Fibroblast of skin of back (primary cell): ENCODE data around the gene PTPN18.
A peak's percentile ranks its signal among the peaks of the same experiment; 100 is the strongest.

Experiments
- DNase-seq: peaks from one replicate; pipeline ENCODE4 v3.0.0-alpha.2; 2013

The PTPN18 gene

DNA sequence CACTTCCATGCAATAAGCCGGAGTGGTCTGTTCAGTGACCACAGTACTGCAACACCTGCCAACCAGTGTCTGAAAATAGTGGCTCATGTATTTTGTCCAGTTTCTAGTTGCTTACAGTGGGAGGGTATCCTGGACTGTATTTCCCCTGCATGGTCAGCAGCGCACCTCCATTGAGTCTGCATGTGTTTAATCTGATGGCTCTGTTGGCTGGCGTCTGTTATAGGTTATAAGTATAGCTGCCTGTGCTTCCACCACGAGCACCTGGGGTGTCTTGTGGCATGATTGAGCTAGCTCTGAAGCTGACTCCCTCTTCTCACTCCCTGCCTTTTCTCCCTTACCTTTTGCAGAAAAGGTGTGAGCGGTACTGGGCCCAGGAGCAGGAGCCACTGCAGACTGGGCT lies 12.9 kb downstream of the PTPN18 start:
- DNase-seq: no peak

GRCh38 chr2:130369311-130369964 lies 13.6 kb downstream of the PTPN18 start:
- no peak for DNase-seq

DNA sequence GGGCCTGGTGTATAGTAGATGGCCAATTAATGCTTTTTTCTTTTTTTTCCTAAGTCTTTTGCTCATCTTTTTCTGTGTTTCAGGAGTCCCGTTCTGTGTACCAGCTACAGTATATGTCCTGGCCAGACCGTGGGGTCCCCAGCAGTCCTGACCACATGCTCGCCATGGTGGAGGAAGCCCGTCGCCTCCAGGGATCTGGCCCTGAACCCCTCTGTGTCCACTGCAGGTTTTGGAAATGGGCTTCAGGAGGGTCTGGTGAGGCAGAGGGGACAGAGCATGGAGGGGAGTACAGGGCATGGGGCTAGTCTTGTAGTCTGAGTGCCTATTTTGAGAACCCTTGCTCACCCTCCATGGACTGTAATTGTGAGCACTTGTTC lies 14.1 kb downstream of the PTPN18 start:
- DNase-seq: no peak

DNA sequence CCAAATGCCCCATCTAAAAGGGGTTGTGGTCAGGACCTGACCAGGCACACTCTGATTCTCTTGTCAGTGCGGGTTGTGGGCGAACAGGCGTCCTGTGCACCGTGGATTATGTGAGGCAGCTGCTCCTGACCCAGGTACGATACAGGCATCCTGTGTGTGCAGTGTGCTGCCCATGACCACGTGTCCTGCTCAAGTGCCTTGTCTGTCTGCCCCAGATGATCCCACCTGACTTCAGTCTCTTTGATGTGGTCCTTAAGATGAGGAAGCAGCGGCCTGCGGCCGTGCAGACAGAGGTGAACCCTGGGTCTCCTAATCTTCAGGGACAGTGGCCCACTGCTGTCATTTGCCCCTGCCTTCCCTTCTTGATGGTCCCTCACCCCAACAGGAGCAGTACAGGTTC lies 14.6 kb downstream of the PTPN18 start:
- no peak for DNase-seq

- peak; percentile 61 for DNase-seq
Measured at GRCh38 chr2:130371723-130372054, 15.8 kb downstream of the PTPN18 start.

DNA sequence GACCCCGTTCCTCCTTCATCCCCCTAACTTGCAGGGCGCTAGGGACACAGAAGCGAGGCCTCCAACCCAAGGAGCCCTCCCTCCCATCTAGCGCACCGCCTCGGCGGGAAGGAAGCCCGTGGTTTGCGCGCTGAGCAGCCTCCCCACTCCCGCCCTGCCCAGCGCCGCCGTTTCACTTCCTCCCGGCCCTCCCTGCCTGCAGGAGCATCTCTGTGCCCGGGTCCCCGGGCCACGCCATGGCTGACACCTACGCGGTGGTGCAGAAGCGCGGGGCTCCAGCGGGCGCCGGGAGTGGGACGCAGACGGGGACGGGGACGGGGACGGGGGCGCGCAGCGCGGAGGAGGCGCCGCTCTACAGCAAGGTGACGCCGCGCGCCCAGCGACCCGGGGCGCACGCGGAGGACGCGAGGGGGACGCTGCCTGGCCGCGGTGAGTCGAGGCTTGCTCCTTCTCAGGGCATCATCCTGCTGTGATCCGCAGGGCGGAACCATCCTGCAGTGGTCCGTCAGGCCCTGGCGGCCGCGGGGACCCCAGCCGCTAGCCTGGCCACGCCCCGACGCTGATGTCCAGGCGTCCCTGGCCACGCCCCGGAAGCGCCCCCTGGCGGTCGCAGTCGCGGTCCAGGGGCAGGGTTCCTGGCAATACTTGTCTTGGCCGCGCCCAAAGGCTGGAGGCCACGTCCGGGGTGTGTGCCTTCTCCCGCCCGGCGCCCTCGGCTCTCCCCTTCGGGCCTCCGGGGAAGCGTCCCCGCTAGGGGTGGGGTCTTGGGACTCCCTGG lies 16.4 kb downstream of the PTPN18 start:
- DNase-seq: peak; percentile 86

DNA sequence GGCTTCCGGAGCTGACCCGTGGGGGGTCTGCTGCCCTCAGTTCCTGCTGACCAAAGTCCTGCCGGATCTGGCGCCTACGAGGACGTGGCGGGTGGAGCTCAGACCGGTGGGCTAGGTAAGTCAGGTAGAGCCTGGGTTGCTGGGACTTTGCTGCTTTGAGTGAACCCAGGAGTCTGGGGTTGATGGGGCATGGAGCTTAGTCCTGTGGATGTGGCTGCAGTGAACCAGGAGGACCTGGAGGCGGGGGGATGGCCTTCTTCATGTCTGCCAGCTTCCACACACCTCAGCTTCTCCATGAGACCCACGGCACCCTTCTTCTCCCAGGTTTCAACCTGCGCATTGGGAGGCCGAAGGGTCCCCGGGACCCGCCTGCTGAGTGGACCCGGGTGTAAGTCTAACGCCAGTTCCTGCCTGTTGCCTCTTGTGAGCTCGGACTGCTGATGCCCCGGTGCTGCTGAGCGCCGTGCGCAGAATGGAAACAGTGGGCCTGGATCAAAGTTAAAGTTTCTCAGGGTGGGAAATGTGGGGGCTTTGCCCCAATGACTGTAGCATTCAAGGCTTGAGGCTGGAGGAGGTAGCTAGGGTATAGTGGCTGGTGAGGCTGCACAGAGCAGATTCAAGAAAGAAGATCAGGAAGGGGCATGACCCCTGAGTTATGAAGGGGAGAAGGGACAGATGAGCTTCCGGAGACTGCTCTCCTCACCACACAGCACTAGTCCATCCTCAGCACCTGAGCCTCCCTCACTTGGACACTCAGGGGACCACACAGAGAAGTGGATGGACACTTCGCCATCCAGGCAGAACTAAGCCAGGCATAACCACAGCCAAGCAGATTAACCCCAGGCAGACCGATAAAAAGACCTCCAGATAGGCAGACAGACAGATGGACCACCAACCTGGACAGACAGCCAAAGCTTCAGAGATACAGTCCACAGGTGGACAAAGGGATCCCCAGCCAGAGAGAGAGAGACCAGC lies 17.3 kb downstream of the PTPN18 start:
- no peak for DNase-seq

- no peak for DNase-seq
Measured at GRCh38 chr2:130373808-130374365, 18.0 kb downstream of the PTPN18 start.

DNA sequence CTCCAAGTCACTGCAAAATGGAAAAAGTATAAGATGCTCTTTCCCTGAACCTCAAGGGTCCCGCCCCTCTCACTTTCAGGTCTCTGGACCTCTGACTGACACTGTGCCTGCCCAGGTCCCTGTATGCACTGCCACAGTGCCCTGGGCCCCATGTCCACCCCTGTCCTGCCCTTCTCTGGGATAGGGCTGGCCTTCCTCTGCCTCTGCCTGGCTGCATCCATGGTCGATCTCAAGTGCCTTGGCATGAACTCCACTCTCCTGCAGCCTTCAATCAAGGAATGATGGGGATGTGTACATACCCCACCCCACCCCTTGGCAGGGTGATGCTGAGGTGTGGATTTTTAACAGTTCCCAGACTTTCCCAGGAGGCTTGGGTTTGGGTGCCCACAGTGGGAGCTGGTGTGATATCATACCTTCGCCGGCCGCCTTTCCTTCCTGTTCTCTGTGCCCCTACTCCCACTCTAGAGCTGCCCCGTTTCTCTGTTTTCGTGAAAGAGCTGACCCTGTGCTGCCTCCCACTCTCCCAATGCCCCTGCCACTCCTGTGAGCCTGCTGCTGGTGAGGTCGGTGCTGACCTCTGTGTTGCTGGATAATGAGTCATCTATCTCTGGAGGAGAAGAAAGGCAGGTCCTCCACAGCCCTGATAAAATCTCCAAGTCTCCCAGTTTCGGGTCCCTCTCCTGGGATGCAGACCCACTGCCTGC lies 18.9 kb downstream of the PTPN18 start:
- DNase-seq: no peak

DNA sequence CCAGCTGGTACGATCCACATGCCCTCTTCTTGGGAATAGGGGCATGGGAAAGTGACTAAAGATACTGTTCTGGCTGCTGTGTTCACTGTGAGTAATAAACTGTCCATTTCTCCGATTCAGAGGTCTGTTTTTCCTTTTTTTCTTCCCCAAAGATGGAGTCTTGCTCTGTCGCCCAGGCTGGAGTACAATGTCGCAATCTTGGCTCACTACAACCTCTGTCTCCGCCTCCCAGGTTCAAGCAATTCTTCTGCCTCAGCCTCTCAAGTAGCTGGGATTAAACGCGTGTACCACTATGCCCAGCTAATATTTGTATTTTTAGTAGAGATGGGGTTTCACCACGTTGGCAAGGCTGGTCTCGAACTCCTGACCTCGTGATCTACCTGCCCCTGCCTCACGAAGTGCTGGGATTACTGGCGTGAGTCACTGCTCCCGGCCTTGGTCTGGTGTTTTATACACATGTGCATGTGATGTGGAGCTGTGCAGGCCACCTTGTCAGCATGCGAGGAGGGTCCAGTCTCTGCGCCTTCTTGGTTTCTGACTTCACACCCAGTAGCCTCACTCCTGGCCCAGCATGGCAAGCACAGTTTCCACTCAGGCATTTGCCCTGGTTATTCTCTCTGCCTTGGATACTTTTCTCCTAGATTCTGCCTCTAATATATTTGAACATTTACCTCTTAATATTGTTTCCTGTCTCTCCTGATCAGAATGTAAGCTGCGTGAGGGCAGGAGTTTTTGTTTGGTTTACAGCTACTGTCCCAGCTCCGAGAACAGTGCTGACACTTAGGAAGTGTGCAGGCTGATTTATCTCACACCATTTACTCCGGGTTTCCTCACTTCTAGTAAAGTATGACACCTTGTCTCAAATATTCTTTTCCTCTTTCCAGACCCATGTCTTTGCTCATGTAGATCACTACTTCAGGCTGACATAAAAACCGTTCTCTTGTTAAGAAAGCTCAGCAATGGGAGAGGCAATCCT lies 19.7 kb downstream of the PTPN18 start:
- DNase-seq: no peak

GRCh38 chr2:130376433-130377293 lies 20.8 kb downstream of the PTPN18 start:
- DNase-seq: no peak

DNA sequence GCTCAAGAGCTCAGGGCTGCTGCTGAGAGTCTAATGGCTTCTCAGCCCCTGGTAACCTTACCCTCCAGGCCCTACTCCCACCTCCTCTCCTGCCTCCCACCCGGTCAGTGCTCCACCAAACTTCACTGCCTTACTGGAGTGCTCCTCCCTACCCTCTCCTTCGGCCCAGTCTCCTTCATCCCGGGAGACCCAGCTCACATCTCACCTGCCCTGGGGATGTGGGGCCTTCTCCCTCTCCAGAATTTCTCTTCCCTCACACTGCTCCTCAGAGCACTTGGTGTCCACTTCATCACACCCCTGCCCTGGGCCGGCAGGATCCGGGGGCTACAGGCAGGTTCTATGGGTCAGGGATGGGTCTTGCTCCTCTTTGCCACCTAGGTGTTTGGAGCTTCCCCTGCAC lies 21.6 kb downstream of the PTPN18 start:
- no peak for DNase-seq

DNA sequence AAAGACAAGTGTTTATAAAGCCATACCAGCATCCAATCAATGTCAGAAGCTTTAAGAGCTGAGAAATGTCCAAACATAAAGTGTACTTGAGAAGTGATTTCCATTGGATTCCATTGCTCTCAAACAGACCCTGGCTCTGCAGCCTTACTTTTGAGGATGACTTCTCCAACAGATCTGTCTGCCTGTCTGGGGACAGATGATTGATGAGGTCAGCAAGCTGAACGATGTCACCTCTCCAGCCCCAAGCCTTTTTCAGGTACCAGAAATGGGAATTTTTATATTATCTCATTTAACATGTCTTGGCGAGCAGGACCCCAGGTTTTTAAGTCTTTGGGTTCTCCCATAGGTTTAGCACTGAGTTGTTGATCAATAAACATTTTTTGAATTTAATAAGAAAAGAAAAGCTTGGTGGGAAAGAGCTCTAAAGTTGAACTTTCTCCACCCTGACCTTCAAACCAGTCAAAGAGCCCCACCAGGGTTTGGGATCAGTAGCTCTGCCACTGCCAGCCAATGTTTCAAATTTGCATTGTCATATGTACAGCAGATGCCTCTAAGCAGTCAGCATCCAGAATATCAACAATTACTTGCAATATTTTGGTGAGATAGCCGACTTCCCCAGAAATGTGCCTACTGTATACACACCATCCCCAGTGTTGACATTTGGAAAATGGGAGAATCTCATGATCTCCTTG lies 22.5 kb downstream of the PTPN18 start:
- no peak for DNase-seq

GRCh38 chr2:130378898-130379214 lies 23.0 kb downstream of the PTPN18 start:
- no peak for DNase-seq

DNA sequence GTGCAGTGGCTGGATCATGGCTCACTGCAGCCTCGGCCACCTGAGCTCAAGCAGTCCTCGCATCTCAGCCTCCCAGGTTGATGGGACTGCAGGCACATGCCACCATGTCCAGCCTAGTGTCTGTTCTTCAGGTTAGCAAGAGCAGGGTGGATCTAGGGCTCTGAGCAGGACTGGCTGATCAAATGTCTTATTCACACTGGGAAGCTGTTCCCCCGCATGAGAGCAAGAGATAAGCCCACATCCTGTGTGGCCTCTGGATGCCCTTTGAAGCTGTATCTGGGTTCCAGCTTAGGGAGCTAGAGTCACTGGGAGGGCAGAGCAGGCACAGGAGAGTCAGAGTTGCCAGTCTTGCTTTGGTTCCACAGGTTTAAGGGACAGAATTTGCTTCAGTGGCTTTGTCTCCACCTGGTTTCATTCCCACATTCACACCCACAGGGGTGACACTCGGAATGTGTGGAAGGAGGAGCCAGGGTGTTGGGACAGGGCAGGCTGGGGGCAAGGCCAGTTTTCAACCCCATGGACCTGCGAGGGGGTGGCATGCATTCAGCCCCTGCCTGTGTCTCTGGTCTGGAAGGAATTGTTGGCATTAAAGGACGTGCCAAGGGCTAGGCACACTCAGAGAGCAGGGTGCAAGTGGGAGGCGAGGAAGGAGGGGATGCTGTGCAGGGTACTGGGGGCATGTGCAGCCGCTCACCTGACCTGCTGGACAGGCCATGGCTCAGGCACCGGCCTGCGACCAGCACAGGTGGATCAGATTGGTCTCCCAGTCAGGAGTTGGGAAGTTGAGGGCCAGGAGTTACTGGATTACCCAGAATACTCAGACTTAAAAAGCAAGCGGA lies 24.5 kb downstream of the PTPN18 start:
- no peak for DNase-seq

DNA sequence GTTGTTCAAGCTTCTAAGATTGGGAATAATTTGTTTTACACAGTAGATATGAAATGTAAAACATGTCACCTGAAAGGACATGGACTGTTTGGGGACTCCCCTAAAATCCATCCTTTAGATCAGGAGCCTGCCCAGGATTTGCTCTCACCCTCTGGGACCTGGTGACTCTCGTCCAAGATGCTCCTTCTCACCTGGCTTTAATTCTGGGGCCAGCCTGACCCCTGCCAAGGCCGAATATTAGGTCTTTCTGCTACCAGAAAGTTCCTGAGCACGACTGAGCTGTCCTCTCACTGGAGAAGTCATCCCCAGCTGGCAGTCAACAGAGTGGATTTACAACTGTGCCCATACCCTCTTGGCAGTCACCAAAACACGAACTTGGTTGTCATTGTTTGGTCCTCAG lies 25.3 kb downstream of the PTPN18 start:
- DNase-seq: no peak

GRCh38 chr2:130381619-130382018 lies 25.8 kb downstream of the PTPN18 start:
- no peak for DNase-seq

- DNase-seq: no peak
Measured at GRCh38 chr2:130382313-130382917, 26.6 kb downstream of the PTPN18 start.
